GM10266 (cell line): ENCODE data around the gene DIS3L2.

ENCODE experiments used
- DNase-seq: peaks from one replicate; pipeline ENCODE4 v3.0.0; 2012; ENCODE audit errors: extremely low spot score
- TF ChIP-seq, protein P1 (sequence below): IDR thresholded peaks from 2 replicates; pipeline ENCODE4 v1.5.1; 2012; ENCODE audit warnings: mild to moderate bottlenecking, low read depth; ENCODE audit not compliant: control insufficient read depth, insufficient read depth; ENCODE audit errors: missing control alignments

The DIS3L2 gene

DNA sequence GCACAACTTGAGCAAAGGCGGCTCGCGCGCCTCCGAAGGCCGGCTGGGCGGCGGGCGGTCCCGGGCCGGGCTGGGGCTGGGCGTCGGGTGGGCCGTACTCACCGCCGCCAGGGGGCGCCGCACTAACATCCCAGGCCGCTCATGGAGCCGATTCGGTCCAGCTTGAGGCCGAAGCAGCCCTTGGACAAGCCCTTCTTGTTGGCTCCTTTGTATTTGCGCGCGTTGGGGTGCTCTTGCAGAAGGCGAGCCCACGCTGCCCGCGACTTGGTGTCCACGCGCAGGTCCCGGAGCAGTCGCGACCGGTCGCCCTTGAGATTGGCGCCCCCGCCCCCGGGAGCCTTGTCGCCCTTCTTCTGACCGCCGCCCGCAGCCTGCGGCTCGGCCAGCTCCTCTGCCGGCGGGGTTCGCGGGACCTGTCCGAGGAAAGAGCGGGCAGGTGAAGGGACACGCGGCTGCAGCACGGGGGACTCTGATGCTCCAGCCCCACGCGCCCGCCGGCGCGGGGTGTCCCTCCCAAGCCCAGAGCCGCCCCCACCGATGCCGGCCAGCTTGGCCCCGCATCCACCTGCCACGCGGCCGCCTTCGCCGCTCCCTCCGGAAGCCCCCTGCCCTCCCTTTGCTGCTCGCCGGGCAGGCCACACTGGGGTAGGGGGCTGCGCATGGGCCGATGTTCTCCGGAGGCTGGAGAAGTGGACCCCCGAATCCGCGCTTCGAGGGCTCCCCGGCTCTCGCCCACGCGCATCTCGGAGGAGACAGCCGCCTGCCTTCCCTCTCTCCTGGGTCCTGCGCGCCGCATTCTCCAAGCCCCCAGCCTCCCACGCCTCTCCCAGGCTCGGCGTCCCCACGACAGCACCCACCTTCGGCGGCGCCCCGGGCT lies 36.0 kb upstream of the DIS3L2 start:
- DNase-seq: peak; percentile 92
- TF ChIP-seq, protein P1, sequence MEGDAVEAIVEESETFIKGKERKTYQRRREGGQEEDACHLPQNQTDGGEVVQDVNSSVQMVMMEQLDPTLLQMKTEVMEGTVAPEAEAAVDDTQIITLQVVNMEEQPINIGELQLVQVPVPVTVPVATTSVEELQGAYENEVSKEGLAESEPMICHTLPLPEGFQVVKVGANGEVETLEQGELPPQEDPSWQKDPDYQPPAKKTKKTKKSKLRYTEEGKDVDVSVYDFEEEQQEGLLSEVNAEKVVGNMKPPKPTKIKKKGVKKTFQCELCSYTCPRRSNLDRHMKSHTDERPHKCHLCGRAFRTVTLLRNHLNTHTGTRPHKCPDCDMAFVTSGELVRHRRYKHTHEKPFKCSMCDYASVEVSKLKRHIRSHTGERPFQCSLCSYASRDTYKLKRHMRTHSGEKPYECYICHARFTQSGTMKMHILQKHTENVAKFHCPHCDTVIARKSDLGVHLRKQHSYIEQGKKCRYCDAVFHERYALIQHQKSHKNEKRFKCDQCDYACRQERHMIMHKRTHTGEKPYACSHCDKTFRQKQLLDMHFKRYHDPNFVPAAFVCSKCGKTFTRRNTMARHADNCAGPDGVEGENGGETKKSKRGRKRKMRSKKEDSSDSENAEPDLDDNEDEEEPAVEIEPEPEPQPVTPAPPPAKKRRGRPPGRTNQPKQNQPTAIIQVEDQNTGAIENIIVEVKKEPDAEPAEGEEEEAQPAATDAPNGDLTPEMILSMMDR: peak; percentile 86

DNA sequence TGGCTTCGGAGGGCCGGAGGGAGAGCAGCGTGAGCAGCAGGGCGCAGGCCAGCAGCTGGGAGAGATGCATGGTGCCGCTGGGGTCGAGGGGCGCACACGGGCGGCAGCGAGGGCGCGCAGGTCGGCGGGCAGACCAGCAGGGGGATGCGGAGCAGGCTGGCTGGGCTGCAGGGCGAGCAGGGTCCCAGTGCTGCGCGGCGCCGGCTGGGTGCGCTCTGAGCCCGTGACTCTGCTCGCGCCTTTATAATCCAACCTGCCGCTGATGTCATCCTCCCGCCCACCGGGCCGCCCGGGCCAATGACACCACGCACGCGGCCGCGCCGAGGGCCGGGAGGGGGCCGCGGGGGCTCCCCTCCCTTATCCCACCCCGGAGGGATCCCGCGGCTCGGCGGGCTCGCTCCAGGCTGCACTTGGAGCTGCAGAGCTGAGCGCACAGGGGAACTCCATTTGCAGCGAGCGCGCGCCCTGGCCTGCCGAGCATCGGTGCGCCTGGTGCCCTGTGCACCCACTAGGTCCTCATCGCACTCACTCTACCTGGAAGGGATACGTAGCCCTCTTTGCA lies 35.3 kb upstream of the DIS3L2 start, which contains the start of gene NPPC:
Gene NPPC, minus strand, starts transcription at position 217 of the 562 bp plus-strand sequence. Its CDS starts 147 bp downstream, at position 70.
- peak; percentile 86 for DNase-seq
- TF ChIP-seq, protein P1: peak; percentile 59

DNA sequence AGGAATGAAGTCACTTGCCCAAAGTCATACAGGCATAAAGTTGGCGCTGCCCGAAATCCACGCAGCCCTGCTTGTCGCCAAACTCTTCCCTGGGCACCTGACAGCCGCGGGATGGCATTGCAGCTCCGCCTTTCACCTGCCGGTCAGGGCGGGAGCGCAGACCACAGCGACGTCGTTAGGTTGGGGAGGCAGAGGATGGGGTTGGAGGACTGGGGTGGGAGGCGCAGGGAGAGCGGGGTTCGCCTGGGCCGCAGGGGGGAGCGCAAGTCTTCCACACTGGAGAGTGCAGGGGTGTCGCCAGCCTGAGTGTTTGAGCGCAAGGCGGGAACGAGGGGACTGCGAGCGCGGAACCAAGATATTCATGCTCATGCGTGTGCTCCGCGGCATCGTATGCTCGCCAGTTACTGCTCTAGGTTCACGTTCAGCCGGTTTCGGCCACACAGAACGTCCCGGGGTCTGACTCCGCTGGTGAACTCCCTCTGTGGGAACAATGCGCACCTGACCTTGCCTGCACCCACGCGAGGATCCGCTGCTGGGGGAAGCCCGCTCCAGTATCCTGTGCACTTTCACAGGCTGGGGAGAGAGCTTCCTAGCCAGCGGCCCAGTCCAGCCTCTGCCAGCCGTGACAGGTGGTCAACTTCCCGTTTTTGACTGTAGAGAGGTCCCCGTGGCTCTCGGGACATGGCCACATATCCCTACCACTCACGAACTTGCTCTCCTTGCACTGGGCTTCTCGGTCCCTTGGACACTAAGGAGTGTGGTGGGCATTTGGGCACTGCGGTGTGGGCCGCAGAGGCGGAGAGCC lies 34.5 kb upstream of the DIS3L2 start:
- TF ChIP-seq, protein P1: no peak
- peak; percentile 61 for DNase-seq

DNA sequence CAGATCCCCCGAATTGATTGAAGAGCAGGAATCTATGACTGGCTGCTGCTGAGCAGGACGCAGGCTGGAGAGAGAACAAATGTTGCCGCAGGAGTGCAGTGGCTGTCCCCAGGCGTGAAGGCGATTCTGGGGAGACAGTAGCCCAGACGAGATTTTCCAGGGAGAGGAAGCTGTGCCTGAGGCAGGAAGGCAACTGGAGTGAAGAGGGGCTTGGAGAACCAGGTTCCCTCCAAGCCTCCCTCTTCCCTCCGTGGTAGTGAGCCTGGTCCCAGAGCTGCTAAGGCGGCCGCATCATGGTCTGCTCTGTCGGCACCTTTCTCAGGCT lies 34.0 kb upstream of the DIS3L2 start:
- no peak for DNase-seq
- TF ChIP-seq, protein P1: no peak

DNA sequence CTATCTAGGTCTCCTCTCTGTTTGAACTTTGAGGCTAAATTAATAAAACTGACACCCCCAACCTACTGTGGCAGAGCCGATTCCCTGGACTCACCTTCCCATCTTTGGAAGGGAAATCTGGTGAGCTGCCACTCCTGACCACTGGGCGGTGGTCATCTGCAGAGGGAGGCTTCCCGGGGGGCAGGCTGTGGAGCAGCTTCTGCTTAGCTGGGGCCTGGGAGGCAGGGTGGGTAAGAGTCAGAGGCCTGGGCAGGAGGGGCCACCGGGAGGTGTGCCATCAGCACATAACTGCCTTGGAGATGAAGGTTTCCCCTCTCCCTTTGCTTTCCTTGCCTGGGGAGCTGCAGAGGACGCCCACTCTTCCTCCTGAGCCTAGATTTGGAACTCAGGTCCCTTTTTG lies 33.0 kb upstream of the DIS3L2 start:
- no peak for DNase-seq

DNA sequence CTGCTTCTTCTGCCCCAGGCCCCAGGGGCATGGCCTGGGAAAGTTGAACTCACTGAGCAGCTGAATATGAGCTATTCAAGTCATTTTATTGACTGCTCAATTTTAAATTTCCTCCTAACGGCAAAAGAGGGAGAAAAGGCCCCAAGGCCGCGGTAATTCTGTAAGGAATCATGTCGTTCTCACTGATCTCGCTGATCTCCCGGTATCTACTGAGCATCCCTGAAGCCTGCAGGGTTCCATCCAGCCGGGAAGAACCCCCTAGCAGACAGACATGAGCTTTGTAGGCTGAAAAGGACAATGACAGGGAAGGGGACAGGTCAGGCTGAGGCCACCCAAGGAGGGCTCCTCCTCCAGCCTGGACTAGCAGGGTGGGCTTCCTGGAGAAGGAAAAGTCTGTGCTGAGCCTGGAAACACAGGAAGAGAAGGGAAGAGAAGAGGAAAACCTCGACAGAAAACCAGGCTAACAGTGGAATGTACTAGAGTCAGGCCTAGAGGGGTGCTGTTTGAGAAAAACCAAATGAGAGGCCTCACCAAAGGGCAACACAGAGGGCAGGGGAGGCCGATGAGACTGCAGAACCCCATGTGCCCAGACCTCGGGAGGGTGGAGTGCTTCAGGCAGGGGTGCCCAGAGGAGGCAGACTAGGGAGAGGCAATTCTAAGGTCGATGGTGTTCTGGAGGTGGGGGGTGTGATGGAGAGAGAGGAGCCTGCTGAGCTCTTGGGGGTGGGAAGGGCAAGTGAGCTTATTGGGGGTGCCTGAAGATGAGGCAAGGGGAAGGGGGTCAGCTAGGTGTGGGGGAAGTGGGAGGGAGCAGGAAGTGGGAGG lies 32.4 kb upstream of the DIS3L2 start:
- DNase-seq: no peak
- TF ChIP-seq, protein P1: no peak

More for the DNA sequence above, 33.0 kb upstream of the DIS3L2 start:
- TF ChIP-seq, protein P1: no peak
